LNCAP (cell line): ENCODE data around the gene SCCPDH.

ENCODE experiments used
- TF ChIP-seq, protein P1 (sequence below): fragments of 450-650 bp; IDR thresholded peaks from 2 replicates; pipeline ENCODE4 v1.5.1; 2017; ENCODE audit warnings: mild to moderate bottlenecking

SCCPDH gene

DNA sequence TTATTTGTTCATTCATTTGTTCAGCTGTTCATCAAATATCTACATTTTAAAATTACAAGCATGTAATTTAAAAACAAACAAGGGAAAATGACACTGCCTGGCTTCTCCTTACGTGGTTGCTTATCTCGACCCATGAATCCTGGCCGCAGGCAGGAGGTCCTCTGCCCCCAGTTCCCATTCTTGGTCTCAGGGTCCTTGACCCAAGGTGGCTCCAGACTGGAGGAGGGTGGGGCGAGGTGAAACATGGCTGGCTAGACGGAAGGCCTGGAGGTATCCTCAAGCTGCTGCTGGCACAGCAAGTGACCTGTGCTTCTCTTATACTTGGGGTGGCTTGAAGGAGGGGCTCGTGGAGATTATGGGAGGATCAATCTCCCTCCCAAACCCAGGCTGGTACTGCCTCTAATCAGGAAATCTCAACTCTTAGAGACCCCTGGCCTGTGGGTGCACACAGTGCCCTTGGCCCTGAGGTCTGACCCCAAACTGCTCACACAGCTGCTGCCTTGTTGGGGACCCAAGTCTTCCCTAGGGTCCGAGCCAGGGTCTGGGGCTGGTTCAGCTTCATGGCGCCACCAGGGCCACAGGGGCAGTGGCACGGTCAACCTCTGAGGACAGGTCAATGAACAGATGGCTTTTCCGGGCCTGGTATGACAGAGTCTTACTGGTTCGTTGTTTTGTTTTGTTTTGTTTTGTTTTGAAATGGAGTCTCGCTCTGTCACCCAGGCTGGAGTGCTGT is 63.7 kb downstream of the SCCPDH start:
- TF ChIP-seq, protein P1, sequence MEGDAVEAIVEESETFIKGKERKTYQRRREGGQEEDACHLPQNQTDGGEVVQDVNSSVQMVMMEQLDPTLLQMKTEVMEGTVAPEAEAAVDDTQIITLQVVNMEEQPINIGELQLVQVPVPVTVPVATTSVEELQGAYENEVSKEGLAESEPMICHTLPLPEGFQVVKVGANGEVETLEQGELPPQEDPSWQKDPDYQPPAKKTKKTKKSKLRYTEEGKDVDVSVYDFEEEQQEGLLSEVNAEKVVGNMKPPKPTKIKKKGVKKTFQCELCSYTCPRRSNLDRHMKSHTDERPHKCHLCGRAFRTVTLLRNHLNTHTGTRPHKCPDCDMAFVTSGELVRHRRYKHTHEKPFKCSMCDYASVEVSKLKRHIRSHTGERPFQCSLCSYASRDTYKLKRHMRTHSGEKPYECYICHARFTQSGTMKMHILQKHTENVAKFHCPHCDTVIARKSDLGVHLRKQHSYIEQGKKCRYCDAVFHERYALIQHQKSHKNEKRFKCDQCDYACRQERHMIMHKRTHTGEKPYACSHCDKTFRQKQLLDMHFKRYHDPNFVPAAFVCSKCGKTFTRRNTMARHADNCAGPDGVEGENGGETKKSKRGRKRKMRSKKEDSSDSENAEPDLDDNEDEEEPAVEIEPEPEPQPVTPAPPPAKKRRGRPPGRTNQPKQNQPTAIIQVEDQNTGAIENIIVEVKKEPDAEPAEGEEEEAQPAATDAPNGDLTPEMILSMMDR, result no peak

DNA sequence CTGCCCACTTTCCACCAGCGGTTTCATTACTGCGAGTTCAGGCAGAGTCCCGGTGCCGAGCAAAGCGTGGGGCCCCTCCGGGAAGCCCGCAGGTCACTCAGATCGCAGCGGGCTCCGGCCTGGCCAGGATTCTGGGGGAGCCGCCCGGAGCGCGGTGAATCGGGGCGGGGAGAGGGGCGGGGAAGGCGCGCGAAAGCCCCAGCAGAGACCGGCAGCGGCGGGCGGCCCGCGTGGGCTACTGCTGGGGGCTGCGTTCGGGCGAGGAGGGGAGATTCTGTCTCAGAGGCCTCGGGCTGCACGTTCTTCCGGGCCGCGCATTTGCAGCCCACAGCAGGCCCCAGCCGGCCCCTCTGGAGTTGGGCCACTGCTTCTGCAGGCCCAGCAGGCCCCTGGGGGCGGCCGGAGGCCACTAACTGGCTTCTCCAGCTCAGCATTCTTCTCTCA is 64.7 kb downstream of the SCCPDH start:
- TF ChIP-seq, protein P1, result no peak

DNA sequence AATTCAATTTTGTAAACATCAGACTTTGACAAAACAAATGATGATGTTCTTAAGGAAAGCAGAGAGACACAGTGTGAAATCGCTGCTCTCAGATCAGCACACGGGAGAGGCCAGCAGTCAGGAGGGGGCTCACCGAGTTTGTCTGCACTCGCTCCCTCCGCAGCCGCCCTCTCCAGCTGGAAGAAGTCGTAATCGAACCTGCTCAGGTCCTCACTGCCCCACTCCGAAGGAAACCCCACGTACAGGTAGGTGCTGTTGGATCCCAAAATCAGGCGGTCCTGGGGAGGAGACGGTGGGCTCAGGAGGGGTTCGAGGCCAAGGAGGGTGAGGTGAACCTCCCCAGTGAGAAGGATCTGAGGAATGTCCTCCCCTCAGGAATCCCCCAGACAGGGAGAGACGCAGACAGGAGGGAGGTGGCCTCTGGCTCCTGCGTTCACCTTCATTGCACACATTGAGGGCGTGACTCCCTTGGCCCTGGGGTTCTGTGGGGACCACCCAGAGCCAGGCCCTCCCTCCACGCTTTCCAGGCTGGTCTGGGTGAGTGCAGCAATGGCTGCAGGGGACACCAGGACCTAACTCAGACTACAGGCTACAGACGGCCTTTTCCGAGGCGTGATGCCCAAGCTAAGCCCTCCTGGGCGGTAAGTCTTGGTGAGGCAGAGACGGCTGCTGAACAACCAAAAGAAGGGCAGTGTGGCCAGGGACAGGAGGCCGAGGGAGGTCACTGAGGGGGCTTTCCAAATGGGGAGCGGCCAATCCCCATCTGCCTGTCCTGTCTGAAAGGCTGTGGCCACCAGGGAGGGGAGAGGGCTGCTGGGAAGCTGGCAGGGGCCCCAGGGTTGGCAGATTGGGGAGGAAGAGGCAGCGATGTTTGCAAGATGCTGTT is 65.5 kb downstream of the SCCPDH start:
- TF ChIP-seq, protein P1, result no peak

DNA sequence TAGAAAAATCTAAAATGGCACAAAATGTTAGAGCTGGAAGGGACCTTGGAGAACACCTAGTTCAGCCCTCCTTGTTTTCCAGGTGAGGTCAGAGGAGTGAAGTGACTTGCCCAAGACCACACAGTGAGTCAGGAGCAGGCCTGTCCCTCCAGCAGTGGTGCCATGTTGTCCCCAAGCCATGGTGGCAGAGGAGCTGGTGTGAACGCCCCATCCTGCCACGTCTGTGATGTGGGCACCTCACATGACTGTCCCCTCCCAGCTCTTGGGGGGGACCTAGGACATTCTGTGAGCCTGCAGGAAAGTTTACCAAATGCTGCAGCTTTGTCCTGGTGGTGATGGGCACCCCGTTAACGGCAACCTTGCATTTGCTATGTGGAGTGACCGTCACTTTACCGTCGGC is 66.2 kb downstream of the SCCPDH start:
- TF ChIP-seq, protein P1, result no peak

DNA sequence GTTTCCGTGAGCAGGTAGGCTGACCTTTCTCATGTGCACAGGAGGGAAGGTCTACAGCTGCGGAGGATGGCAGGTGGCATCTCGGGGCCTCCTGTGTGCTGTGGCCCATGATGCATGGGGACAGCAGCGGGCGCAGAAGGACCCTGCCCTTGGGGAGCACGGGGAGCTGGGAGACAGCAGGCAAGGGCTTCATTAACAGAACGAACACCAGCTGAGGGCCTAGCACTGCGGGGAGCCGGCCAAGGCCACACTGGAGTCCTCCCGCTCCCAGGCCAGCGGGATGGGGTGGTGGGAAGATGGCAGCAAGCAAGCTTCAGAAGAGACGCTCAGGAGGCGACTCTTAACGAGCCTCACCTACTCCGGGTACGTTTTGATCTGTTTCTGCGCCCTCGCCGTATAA is 66.6 kb downstream of the SCCPDH start:
- TF ChIP-seq, protein P1, result no peak

DNA sequence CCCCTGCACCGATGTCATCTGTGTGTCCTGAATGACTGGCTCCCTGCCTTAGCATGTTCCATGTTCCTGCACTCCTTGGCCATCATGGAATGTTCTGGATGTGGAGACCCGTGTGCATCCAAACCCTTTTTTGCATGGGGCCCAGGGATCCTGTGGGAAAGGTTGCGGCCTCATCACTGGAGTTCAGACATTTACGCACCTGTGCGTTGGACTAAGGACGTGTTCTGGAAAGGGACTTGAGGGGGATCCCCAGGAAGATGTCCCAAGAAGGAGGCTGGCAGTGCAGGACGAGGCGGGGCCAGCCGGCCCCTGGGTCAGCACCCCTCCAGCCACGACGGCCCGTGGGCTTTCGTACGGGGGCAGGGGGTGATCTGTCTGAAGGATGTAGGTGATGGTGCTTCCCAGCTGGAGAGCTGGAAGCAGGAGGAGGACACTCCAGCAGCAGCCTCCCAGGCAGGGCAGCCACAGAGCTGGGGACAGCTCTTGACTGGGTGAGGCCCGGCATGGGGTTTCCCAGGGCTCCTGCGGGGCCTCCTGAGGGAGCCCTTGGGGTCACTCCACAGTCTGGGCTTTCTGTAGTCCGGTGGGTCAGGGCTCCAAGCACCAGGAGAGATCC is 67.2 kb downstream of the SCCPDH start:
- TF ChIP-seq, protein P1, result no peak

DNA sequence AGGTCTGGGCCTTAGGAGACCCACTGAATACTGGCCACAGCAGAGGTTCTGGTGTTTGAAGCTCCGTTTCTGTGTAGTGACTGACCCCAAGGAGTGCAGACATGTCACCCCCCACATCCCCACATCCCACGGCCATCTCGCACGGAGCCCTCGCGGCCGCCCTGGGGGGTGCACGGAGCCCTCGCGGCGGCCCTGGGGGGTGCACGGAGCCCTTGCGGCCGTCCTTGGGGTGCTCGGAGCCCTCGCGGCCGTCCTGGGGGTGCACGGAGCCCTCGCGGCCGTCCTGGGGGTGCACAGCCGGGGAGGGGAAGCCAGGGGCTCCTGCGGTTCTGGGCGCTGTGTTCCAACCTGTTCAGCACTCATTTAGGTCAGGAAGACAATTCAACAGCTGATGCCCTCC is 68.4 kb downstream of the SCCPDH start:
- TF ChIP-seq, protein P1, result no peak
